MCF 10A (cell line): ENCODE measurements around the gene TRAPPC14. TPM values are rescaled to one million over a fixed set of nuclear protein-coding genes. Genes with fewer than 3 reads are reported as not detected.

Experiments used
- BruUV-seq: library from RNA; stranded (reverse); fragments of 400-500 nt; replicated peaks from 2 replicates; lab custom pipeline; 2021; lab: Mats Ljungman, UMichigan
- CTCF ChIA-PET: fragments of 300-600 bp; sonication (Branson Sonifier 250); formaldehyde crosslinking; extraction: SDS; loops from one replicate; lab custom pipeline; 2021; ENCODE audit warnings: antibody characterized with exemption, inconsistent platforms; lab: Yijun Ruan, JAX
- POLR2A ChIA-PET: fragments of 300-600, 350-650 bp; sonication (Branson Sonifier 250); formaldehyde crosslinking; extraction: SDS; loops from one replicate; lab custom pipeline; 2020; ENCODE audit warnings: antibody characterized with exemption, inconsistent platforms; lab: Yijun Ruan, JAX
- DNase-seq: peaks from one replicate; pipeline ENCODE4 v3.0.0-alpha.2; 2018; ENCODE audit not compliant: unreplicated experiment
- H3K27ac Mint-ChIP-seq: one replicate; pipeline ENCODE4 v1.8.0; 2022; ENCODE audit warnings: mild to moderate bottlenecking, low read depth, mixed read lengths; ENCODE audit not compliant: unreplicated experiment
- H3K27me3 Mint-ChIP-seq: one replicate; pipeline ENCODE4 v1.8.0; 2022; ENCODE audit warnings: mixed read lengths; ENCODE audit not compliant: insufficient read depth, unreplicated experiment
- H3K36me3 Mint-ChIP-seq: one replicate; pipeline ENCODE4 v1.8.0; 2022; ENCODE audit warnings: mild to moderate bottlenecking, moderate library complexity, mixed read lengths; ENCODE audit not compliant: insufficient read depth, unreplicated experiment
- H3K4me1 Mint-ChIP-seq: one replicate; pipeline ENCODE4 v1.8.0; 2022; ENCODE audit warnings: mixed read lengths; ENCODE audit not compliant: insufficient read depth, unreplicated experiment
- H3K4me3 Mint-ChIP-seq: one replicate; pipeline ENCODE4 v1.8.0; 2022; ENCODE audit warnings: mild to moderate bottlenecking, moderate library complexity, mixed read lengths; ENCODE audit not compliant: unreplicated experiment
- H3K9me3 Mint-ChIP-seq: one replicate; pipeline ENCODE4 v1.8.0; 2022; ENCODE audit warnings: mixed read lengths; ENCODE audit not compliant: unreplicated experiment
- CTCF ChIP-seq: fragments of 200-600 bp; IDR thresholded peaks from one replicate; pipeline ENCODE4 v1.8.0; 2022; ENCODE audit warnings: antibody characterized with exemption, mild to moderate bottlenecking; ENCODE audit not compliant: unreplicated experiment
- intact Hi-C: fragments of 100-400 bp; cut with micrococcal nuclease; formaldehyde crosslinking; loops from 2 replicates; pipeline ENCODE4 v1.14.1; 2022
- total RNA-seq: library from RNA; stranded (reverse); gene quantifications from 2 replicates; pipeline ENCODE4 v1.2.3, GENCODE V29; 2022

Gene TRAPPC14
- total RNA-seq, 1 experiment from 2014 or later: 21.7 TPM

- BruUV-seq: no TSS peak
- ChIA-PET CTCF (interaction anchor here (0.6 to 1.2 kb wide), 4 partner anchors 14 to 54 kb away, joined by 3 to 6 read pairs (median 4); no protein-coding TSS in a partner anchor), POLR2A (interaction anchor here (0.6 to 1.7 kb wide), 7 partner anchors 9 to 172 kb away, joined by 3 to 11 read pairs (median 4); partner anchors contain the start of genes GPC2 and LAMTOR4)
- H3K4me1 Mint-ChIP-seq: peaks cover 13% of the 10 kb centered on the region
- peaks cover 5% of the 10 kb centered on the region for H3K36me3 Mint-ChIP-seq
- TF ChIP-seq CTCF: no peak
- H3K4me3 Mint-ChIP-seq: no peak overlapping the region
- peak overlapping the region; percentile 22 for H3K27ac Mint-ChIP-seq
- no peaks in the 10 kb centered on the region for H3K9me3 Mint-ChIP-seq
- peak; percentile 52 for DNase-seq
- intact Hi-C loops: no loop called here
- H3K27me3 Mint-ChIP-seq: peaks cover 24% of the 10 kb centered on the region
Observed at GRCh38 chr7:100163006-100163531, 4.5 kb upstream of the TRAPPC14 start.

GRCh38 chr7:100160067-100160466 lies 1.5 kb upstream of the TRAPPC14 start:
- TF ChIP-seq CTCF: no peak
- Mint-ChIP-seq H3K27ac (no peak overlapping the region), H3K36me3 (peaks cover 21% of the 10 kb centered on the region), H3K4me3 (no peak overlapping the region), H3K27me3 (no peaks in the 10 kb centered on the region), H3K4me1 (peaks cover 22% of the 10 kb centered on the region), H3K9me3 (no peaks in the 10 kb centered on the region)
- DNase-seq: no peak
- CTCF ChIA-PET: no interaction called here
- intact Hi-C loops: no loop called here
- no TSS peak for BruUV-seq
- POLR2A ChIA-PET: interaction anchor here (5.5 kb wide), 1 partner anchor 12 kb away, joined by 58 read pairs; the partner anchor contains the start of gene LAMTOR4

GRCh38 chr7:100159099-100159623 lies 638 bp upstream of the TRAPPC14 start:
- POLR2A ChIA-PET: interaction anchor here (0.8 to 5.5 kb wide), 4 partner anchors 8 to 57 kb away, joined by 4 to 58 read pairs (median 5); partner anchors contain the start of genes AP4M1, GAL3ST4 and LAMTOR4
- Mint-ChIP-seq H3K4me1 (peaks cover 22% of the 10 kb centered on the region), H3K9me3 (no peaks in the 10 kb centered on the region), H3K36me3 (peaks cover 21% of the 10 kb centered on the region), H3K27me3 (no peaks in the 10 kb centered on the region), H3K27ac (no peak overlapping the region), H3K4me3 (peak overlapping the region; percentile 77)
- TF ChIP-seq CTCF: no peak
- DNase-seq: no peak
- CTCF ChIA-PET: interaction anchor here (0.7 to 1.2 kb wide), 3 partner anchors 26 to 399 kb away, joined by 3 to 4 read pairs (median 3); no protein-coding TSS in a partner anchor
- no TSS peak for BruUV-seq
- intact Hi-C loops: no loop called here
